Measurements from ENCODE around the gene SPOCK1.
"Not testable (repeated sequence)": the region's sequence is repeated elsewhere in the genome, so short reads cannot be mapped to it uniquely, and the experiment has no call there.

SPOCK1 gene

DNA sequence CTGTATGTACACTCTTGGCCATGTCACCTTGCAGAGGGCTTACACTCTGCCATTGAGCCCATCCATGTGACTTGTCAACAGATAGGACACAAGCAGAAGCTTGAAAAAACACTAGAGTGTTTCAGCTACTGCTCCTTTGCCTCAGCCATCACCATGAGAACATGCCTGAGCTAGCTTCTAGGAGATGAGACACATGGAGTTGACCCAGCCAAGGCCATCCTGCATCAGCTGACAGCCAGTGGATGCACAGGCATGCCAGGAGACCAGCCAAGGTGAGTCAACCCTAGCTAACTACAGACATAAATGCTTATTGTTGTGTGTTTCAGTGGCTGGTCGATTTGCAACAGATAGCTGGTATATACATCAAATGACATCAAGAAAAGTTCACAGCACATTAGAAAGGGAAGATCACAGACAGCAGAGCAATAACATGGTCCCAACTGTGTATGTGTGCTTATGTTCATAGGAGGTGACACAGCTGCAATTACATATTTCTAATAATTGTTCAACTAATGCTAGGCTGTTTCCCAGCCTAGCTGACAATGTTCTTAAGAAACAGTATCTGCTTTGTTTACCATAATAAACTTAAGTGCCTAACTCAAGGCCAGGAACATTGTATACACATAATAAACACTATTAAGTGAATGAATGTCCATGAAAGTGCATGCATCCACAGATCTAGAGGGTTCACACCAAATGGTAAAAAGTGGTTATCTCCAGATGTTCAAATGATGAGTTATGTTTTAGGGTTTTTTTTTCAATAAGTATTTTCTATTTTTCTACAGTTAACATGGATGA, 105.7 kb downstream of the SPOCK1 start:
- DNase-seq = no peak

DNA sequence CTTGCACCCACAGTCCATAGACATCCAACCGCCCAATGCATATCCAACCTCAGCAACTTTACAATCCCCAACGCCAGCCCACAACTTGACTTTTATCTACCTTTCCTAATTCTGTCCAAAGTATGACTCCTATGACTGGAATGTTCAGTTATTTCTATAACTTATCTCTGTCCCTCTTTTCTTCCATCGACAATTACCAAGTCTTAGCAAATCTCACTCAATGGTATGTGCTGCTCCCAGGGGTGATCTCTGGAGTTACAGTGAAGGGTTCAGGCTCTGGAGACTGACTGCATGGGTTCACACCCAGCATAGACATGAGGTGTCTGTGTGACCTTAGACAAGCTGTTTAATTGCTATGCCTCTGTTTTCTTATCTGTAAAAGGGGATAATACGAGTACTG, 106.9 kb downstream of the SPOCK1 start:
- no peak for DNase-seq

DNA sequence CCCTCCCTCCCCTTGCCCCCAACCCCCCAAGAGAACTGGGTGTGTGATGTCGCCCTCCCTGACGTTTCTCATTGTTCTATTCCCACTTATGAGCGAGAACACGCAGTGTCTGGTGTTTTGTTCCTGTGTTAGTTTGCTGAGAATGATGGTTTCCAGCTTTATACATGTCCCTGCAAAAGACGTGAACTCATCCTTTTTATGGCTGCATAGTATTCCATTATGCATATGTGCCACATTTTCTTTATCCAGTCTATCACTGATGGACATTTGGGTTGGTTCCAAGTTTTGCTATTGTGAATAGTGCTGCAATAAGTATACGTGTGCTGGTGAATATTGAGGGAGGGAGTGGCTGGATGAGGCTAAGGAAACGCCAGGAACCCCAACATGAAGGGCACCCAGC, 108.1 kb downstream of the SPOCK1 start:
- DNase-seq = not testable (repeated sequence)

DNA sequence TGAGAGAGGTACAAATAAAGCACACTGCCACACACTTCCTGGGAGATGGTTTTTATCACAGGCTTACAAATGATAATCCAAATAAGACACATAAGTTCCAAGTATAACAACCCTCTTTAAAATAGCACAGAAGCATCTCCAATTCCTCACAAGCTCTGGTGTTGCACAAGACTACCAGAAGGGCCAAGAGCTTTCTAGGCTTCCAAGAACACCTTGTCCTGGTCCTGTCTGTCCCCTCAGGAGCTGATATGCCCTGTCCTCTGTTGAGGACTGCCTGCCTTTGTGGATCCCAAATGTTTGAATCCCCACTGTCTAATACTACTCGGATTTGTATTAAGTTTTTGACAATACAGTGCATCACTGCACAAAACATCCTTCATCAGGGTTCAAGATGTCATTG, 110.1 kb downstream of the SPOCK1 start:
- no peak for DNase-seq

DNA sequence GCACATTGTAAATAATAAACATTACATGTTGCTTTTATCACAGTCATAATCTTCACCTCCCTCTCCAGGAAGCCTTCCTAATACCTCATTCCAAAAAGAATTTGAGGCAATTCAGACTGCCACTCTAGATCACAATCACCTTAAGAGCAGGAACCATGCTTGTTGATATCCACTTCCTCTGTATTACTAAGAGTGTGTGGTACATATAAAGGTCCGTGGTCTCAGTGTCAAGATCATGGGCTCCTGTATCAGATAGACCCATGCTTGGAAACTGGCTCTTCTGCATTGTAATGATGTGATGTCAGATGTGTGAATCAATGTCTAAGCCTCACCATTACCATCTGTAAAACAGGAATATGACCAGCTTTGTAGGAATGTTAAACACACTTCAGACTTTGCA, 114.1 kb downstream of the SPOCK1 start:
- DNase-seq = no peak

DNA sequence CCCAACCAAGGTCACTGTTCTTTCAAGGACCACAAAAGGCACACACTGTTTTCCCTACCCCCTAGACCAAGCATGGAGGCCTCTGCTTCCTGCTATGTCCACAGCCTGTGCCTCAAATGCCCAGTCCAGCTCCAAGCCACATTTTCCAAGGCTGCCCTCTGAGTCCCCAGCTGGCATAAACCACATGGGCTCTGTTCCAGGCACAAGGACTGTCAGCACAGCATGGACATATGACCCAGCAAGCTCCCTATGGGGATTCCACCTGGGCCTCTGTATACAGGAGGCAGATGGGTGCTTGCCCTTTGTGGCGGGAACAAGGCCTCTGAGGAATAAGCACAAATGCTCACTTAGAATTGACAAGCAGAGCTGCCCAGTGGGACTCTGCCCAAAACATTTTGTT, 115.2 kb downstream of the SPOCK1 start:
- no peak for DNase-seq

DNA sequence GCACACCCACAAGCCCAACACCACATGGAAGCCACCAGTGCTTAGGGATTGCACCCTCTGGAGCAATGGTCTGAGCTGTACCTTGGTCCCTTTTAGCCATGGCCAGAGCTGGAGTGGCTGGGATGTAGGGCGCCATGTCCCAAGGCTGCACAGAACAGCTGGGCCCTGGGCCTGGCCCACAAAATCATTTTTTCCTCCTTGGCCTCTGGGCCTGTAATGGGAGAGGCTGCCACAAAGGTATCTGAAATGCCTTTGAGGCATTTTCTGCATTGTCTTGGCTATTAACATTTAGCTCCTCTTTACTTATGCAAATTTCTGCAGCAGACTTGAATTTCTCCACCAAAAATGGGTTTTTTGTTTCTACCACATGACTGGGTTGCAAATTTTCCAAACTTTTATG, 117.6 kb downstream of the SPOCK1 start:
- DNase-seq = no peak

DNA sequence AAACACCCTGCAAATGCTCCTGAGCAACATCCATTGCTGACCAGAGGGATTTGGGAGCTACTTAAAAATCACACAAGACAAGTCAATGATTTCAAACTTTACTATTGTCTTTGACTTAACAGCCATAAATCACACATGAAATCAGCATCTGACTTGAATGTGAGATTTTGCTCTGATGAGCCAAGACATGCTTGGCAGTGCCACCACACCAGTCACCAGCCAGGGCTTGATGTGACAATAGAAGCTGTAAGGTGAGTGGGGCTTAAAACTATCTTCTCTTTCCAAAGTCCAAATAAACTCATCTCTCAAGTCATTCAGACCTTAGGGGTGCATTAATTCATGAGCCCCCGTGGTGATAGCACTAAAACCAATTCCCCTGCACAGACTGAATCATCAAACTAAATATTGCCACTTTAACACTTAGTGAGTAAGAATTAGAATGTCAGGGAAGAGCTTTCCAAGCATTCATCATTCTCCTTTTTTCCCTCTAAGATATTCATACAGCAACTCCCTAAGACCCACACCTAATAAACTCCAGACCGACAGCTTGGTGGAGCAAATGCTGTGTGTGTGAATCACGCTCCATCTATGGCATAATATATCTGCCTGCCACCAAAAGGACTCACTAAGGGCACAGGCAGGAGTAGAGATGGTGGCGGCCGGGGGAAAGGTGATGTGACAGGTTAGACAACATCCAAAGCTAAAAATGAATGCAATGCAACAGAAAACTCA, 119.4 kb downstream of the SPOCK1 start:
- DNase-seq = no peak

DNA sequence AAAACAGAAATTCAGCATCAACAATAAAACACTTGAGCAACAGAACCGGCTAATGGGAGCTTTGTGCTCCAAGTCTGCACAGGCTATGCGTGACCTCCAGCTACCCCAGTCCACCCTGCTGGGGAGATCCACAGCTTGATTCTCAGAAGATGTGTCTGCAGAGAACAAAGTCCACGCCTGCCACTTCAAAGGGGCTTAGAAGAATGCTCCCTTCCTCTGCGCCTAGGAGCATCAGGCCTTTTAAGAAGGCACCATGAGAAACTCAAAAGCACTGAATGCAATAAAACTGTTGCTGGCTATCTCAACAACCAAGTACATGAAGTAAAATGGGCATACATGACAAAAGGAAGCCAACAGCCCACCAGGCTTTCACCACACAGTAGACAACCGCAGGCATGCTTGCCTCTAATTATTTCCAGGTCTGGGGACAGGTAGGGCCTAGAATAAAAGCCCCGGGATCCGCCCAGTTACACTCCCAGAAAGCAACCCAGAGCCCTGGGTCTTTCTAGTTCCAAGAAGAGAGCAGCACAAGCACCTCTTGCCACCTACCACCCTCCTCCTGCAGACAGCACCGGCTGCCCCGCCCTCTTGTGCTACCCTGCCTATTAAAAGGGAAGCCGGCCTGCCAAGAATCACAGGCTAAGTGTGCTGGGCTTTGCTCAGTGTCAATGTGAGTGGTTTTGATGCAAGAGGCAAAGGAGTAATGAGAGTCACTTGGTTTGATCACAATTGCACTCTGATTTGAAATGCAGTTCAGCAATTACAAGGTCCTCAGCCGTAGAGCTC, 123.2 kb downstream of the SPOCK1 start:
- no peak for DNase-seq

DNA sequence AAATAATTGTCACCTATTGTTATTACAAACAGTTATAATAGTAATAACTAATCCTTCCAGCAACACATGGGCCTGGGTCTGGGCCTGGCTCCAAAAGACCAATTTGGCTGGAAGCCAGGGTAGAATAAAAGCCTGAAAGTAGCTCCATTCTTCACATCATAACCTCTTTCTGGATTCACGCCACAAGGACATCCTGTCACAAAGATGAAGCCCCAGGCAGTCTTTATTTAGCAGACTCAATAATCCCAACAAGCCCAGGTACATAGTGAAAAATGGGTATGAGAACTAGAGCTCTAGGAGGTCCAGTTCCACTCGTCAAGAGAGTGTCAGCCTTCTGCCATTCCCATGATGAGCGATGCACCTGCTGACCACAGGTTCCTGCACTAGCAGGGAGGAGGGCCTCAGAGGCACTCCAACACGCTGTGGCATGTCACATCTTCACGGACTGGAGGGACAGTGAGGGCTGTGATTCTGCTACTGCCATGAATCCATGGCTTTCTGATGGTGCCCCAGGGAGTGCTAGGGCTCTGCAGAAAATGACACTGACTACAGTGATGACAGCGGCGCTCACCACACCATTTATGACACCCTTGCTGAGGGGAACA, 124.9 kb downstream of the SPOCK1 start:
- DNase-seq = no peak

DNA sequence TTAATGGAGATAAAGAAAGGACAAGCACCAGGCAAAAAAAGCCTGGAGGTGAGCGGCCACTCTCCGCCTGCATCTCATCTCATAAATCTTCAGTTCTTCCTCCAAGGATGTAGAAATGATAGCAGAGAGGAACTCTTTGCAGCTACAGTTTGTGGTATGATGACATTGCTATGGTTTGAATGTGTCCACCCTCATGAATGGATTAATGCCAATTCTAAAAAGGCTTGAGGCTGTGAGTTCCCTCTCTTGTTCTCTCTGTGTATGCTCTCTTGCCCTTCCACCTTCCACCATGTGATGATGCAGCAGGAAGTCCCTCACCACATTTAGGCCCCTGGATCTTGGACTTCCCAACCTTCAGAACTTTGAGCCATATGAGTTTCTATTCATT, 126.4 kb downstream of the SPOCK1 start:
- DNase-seq = no peak

DNA sequence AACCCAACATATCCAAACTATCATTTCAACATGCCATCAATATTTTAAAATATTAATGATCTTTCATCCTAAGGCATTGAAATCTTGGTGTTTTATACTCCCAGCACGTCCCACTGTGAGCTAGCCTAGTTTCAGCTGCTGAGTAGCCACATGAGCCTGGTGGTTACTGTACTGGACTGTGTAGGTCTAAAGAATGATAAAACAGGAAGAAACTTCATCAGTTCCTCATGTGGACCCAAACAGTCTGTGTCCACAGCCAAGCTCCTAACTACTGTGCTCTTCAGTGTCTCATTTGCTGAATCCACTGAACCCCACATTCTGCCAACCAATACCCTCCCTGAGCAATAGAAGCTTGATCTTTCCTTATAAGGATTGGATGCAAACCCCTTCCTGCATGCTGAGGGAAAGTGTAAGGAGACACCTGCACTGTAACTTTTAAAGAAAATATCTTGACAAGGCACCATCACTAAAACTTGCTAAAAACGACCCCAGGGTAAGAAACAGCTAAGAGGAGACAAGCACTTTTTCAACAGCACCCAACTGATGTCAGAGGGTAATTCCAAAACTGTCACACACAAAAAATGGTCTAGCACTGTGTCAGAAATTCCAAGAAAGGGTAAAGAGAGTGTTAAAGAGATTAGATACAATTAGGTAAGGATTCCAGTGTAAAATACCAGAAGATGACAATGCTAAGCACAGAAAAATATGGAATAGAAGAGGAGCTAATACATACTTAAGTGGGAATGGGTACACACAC, 126.9 kb downstream of the SPOCK1 start:
- DNase-seq = no peak

DNA sequence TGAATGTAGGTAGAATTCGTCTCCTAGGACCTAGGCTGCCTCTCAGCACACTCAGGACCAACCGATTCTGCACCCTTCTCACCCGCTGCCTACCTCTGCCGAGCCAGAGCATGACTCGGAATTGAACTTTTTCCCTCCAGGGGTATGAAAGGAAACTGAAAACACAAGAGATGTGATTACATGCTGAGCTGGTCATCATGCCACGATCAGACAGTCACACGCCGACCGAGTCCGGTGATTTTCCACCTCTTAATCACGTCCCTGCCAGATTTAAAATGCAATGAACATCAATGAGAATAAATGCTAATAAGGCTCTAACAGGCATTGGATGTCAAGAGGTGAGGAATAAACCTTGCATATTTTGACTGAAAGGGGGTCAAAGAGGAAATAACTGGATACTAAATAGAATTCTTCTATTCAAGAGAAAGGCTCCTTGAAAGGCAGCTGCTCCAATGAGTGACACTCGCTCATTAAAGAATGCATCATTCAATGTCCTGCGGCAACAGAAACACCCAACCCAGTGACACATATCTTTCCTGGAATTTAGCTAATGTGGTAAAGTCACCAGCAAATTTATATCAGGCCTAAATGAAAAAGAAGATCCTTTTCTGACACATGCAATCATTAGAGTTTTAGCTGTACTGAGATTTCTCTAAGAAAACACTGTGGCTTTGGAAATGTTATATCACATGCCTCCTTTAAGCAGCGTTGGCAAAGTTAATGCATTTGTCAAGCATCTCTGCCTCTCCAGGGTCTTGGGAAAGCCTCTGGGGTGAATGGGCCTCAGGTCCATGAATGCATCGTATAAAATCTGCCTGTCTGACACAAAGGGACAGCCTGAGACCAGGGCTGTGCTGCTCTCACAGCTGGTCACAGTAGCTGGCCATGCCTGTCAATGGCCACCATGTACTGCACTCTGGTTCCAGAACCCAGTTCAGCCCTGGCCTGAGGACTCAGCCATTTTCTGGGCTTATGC, 128.7 kb downstream of the SPOCK1 start:
- no peak for DNase-seq

DNA sequence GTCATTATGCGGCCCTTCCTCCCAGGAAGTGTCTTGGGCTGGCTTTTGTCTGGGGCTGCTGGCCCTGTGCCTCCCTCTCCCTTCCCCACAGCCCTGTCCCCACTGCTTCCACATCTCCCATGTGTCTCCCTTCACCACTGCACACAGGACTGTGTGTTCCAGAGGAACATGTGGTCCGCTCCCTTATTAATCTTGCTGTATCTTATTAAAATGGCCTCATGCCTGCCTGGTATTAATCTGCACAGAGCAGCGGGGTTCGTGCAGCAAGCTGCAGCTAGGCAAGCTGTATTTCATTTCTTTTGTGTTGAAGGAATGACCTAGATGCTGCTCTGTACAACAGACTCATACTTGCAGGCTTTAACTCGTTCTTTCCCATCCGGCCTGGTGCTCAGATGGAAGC, 130.5 kb downstream of the SPOCK1 start:
- DNase-seq = no peak

DNA sequence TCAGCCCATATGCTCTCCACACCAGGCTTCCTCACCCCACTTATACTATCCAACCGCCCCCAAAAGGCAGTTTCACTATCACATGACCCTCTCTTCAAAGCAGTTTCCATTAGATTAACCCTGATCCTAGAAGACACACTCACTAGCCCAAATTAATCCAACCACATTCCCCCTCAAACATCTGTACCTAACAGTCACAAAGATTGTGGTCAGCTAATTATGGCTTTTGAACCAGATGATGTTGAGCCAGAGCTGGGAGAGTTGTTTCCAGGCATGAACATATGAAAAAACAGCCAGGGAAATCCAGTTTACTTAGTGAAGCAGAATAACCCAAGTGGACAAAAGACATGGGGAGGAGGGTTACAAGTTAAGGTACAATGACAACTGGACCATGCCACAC, 131.2 kb downstream of the SPOCK1 start:
- DNase-seq = no peak

DNA sequence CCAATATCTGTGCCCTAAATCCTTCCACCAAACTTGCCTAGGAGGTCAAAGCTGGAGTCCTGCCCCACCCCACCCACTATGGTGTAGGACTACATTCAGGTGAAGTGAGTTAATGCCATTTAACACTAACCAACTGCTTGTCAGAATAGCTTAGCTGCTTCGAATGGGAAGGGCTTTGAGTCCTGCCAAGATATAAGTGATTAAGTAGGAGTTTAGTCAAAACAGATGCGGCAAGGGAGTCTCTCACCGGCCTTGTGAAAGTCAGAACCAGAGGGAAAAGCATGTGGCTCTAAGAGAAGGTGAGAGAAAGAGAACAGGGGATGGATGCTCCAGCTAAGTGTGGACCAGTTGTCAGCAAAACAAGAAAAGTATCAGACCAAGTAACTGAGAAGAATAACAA, 132.6 kb downstream of the SPOCK1 start:
- no peak for DNase-seq

DNA sequence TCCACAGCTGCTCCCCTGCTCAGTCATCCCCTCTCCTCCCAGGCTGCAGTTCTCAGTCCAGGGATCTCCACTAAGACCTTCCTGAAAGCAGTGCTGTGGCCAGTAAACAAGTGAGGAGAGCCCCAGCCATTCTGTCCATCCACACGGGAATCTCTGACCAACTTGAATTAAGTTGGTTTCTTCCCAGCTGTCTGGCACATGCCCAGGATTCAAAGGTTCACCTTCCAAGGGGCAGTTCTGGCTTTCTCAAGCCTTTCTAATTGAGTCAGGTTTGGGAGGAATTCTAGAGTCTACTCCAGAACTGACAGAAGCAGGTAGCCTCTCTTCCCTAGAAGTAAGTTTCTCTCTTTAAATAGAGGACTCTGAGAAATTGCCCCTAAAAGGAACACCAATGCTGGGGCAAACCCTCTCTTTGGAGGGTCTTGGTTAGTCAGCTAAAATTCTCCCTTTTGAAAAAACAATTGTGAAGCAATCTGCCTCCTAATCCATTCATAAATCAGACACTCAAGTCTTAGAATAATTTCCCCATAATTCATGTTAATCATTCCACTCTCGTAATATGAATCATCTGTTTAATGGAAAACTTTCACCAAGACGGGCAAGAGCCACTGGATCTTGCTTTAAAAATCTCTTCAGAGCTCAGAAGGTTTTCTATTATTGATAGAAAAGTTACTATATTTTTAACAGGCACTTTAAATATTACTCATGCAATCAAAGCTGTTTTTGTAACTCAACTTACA, 133.8 kb downstream of the SPOCK1 start:
- DNase-seq = no peak

DNA sequence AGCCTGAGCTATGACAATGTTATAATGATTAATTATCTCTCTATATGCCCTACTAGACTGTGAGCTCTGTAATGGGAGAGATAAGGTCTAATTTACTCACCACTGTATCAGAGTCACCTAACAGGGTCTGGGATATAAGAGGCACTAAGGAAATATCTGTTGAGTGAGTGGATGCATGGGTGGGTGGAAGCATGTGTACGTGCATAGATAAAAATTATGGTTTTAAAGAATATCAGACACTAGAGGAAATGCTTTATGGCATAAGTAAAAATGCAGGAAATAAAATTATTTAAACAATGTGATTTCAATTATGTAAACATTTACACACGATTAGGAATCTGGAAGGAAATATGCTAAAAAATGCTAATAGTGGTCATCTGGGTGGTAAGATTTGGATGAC, 137.8 kb downstream of the SPOCK1 start:
- no peak for DNase-seq

DNA sequence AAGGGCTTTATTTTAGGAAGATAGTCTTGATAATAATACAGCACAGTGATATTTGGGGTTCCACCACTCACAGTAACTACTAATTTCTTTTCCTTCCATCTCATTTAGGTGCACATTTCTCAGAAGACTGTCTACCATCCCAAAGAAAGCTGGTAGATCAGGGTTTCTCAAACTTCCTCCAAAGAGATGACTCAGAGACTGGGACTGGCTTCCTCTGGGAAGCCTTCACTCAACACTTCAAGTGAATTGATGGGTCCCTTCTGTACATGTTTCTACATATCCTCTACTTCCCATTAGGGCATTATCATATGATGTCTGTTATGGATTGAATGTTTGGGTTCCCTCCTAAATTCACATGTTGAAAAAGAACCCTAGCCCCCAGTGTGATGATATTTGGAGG, 138.5 kb downstream of the SPOCK1 start:
- DNase-seq = no peak

DNA sequence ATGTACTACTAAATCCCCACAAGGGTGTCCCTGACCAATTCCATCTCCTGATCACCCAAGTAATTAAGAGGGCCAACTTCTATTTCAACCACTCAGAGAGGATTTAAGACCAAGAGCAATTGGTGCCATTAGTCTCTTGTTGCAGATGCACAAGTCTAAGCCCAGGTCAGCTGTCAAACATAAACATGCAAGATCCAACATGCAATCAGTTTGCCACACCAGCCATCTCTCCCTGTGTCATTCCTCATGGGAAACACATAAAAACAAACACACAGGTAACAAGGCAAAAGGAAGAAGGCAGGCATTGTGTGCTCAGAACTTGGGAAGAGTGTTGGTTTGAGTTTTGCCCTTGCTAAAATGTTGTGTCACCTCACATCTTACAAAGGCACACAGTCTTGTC, 139.2 kb downstream of the SPOCK1 start:
- no peak for DNase-seq

DNA sequence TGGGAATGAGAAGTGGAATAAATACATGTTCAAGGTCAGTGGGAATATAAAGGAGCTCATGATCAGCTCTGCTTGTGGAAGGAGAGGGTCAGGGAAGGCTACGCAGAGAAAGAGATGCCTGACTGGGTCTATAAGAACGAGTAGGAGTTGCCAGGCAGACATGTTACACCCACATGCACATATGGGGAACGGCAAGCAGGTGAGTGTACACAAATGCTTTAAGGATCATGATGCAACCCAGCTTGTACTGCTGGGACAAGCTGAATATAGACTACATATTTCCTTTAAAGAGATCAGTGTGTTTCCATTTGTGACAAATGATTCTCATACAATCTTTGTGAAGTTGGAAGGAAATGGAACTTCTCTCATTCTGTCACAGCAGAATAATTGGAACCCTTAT, 141.7 kb downstream of the SPOCK1 start:
- no peak for DNase-seq

Measured in CD4-positive, alpha-beta T cell treated with Interleukin-4 for 1 hour (primary cell).